HEK293T (cell line): Measurements from ENCODE around the gene BRICD5.

Source experiments
- CTCF ChIA-PET: fragments of 350-600 bp; formaldehyde crosslinking; extraction: SDS; loops from one replicate; lab custom pipeline; 2021; ENCODE audit warnings: antibody characterized with exemption, inconsistent platforms; lab: Yijun Ruan, JAX
- POLR2A ChIA-PET: fragments of 350-600 bp; formaldehyde crosslinking; extraction: SDS; loops from one replicate; lab custom pipeline; 2020; ENCODE audit warnings: antibody characterized with exemption, inconsistent platforms; lab: Yijun Ruan, JAX
- DNase-seq: peaks from one replicate; pipeline ENCODE4 v3.0.0; 2012; ENCODE audit warnings: mixed read lengths; ENCODE audit errors: extremely low spot score
- ARNT ChIP-seq: fragments of 450-650 bp; IDR thresholded peaks from 2 replicates; pipeline ENCODE4 v1.6.1; 2017; ENCODE audit warnings: mild to moderate bottlenecking
- BHLHE40 ChIP-seq: fragments of 450-650 bp; IDR thresholded peaks from 2 replicates; pipeline ENCODE4 v1.6.1; 2016; ENCODE audit warnings: mild to moderate bottlenecking, moderate library complexity, borderline replicate concordance
- CTBP1 ChIP-seq: fragments of 450-650 bp; IDR thresholded peaks from 2 replicates; pipeline ENCODE4 v1.6.1; 2016; ENCODE audit warnings: borderline replicate concordance
- ELF4 ChIP-seq: fragments of 450-650 bp; IDR thresholded peaks from 2 replicates; pipeline ENCODE4 v1.6.1; 2017; ENCODE audit warnings: antibody characterized with exemption
- FOXA1 ChIP-seq: fragments of 450-650 bp; IDR thresholded peaks from 2 replicates; pipeline ENCODE4 v1.6.1; 2016; ENCODE audit warnings: mild to moderate bottlenecking
- FOXK2 ChIP-seq: fragments of 450-650 bp; IDR thresholded peaks from 2 replicates; pipeline ENCODE4 v1.6.1; 2016; ENCODE audit warnings: mild to moderate bottlenecking
- FOXM1 ChIP-seq: fragments of 450-650 bp; IDR thresholded peaks from 2 replicates; pipeline ENCODE4 v1.6.1; 2017; ENCODE audit warnings: mild to moderate bottlenecking, borderline replicate concordance
- HDGF ChIP-seq: fragments of 450-650 bp; IDR thresholded peaks from 2 replicates; pipeline ENCODE4 v1.6.1; 2017; ENCODE audit warnings: antibody characterized with exemption, borderline replicate concordance
- L3MBTL2 ChIP-seq: fragments of 450-650 bp; conservative IDR thresholded peaks from 2 replicates; pipeline ENCODE4 v1.6.1; 2016; ENCODE audit warnings: mild to moderate bottlenecking
- LEF1 ChIP-seq: fragments of 450-650 bp; IDR thresholded peaks from 2 replicates; pipeline ENCODE4 v1.6.1; 2017; ENCODE audit warnings: mild to moderate bottlenecking, borderline replicate concordance
- NFRKB ChIP-seq: fragments of 450-650 bp; IDR thresholded peaks from 2 replicates; pipeline ENCODE4 v1.6.1; 2016; ENCODE audit warnings: mild to moderate bottlenecking, moderate library complexity
- PKNOX1 ChIP-seq: fragments of 450-650 bp; IDR thresholded peaks from 2 replicates; pipeline ENCODE4 v1.6.1; 2016
- SP1 ChIP-seq: fragments of 450-650 bp; IDR thresholded peaks from 2 replicates; pipeline ENCODE4 v1.6.1; 2017
- SUZ12 ChIP-seq: fragments of 450-650 bp; IDR thresholded peaks from 2 replicates; pipeline ENCODE4 v1.6.1; 2016; ENCODE audit warnings: mild to moderate bottlenecking
- TARDBP ChIP-seq: fragments of 450-650 bp; IDR thresholded peaks from 2 replicates; pipeline ENCODE4 v1.6.1; 2016
- ZNF384 ChIP-seq: fragments of 450-650 bp; IDR thresholded peaks from 2 replicates; pipeline ENCODE4 v1.6.1; 2016

BRICD5 gene

GRCh38 chr16:2183671-2184070, 27.0 kb downstream of the BRICD5 start:
- ChIA-PET CTCF (no interaction called here), POLR2A (no interaction called here)
- no peak for TF ChIP-seq FOXA1
- no peak for TF ChIP-seq ZNF384
- no peak for TF ChIP-seq TARDBP
- no peak for TF ChIP-seq FOXK2
- no peak for TF ChIP-seq ARNT
- DNase-seq, result no peak

- POLR2A ChIA-PET, result no interaction called here
- no peak for DNase-seq
- CTCF ChIA-PET, result no interaction called here
- TF ChIP-seq ELF4 (no peak), FOXM1 (no peak), FOXK2 (no peak), TARDBP (no peak), SUZ12 (no peak), NFRKB (no peak), FOXA1 (no peak), HDGF (no peak), ARNT (no peak), L3MBTL2 (no peak), ZNF384 (no peak), LEF1 (no peak), BHLHE40 (no peak), PKNOX1 (no peak), SP1 (no peak), CTBP1 (no peak)
These were observed 28.7 kb downstream of the BRICD5 start for GRCh38 chr16:2181952-2182351.

GRCh38 chr16:2180962-2181923, 29.4 kb downstream of the BRICD5 start:
- no peak for DNase-seq
- POLR2A ChIA-PET, result interaction anchor here (0.7 to 1.2 kb wide), 2 partner anchors 8 to 27 kb away, joined by 3 read pairs; no protein-coding TSS in a partner anchor
- no peak for TF ChIP-seq PKNOX1
- no peak for TF ChIP-seq FOXA1
- TF ChIP-seq FOXK2, result no peak
- TF ChIP-seq LEF1, result no peak
- no peak for TF ChIP-seq ELF4
- TF ChIP-seq HDGF, result no peak
- no peak for TF ChIP-seq BHLHE40
- TF ChIP-seq SUZ12, result no peak
- no peak for TF ChIP-seq ARNT
- TF ChIP-seq TARDBP, result no peak
- no peak for TF ChIP-seq ZNF384
- CTCF ChIA-PET, result no interaction called here

- TF ChIP-seq CTBP1 (no peak), HDGF (no peak), FOXK2 (no peak), TARDBP (no peak), ARNT (no peak), PKNOX1 (no peak), ZNF384 (no peak), FOXA1 (no peak), ELF4 (no peak), LEF1 (no peak)
- POLR2A ChIA-PET, result interaction anchor here (1.2 kb wide), 1 partner anchor 26 kb away, joined by 3 read pairs; no protein-coding TSS in a partner anchor
These were observed 30.2 kb downstream of the BRICD5 start for GRCh38 chr16:2180461-2180860.

GRCh38 chr16:2179576-2179975, 31.1 kb downstream of the BRICD5 start:
- no peak for DNase-seq
- POLR2A ChIA-PET, result no interaction called here
- TF ChIP-seq L3MBTL2, result no peak
- TF ChIP-seq SP1, result no peak
- TF ChIP-seq CTBP1, result no peak
- TF ChIP-seq SUZ12, result no peak
- TF ChIP-seq ARNT, result no peak
- TF ChIP-seq TARDBP, result no peak
- no peak for TF ChIP-seq ZNF384
- no peak for TF ChIP-seq LEF1
- no peak for TF ChIP-seq ELF4
- no peak for TF ChIP-seq FOXA1
- TF ChIP-seq FOXM1, result no peak
- TF ChIP-seq BHLHE40, result no peak
- TF ChIP-seq FOXK2, result no peak
- no peak for TF ChIP-seq NFRKB
- no peak for TF ChIP-seq HDGF
- CTCF ChIA-PET, result no interaction called here

More at GRCh38 chr16:2180461-2180860, 30.2 kb downstream of the BRICD5 start:
- CTCF ChIA-PET, result no interaction called here
- no peak for DNase-seq

- no peak for TF ChIP-seq FOXM1
- no peak for TF ChIP-seq TARDBP
- TF ChIP-seq HDGF, result no peak
- no peak for TF ChIP-seq NFRKB
- no peak for TF ChIP-seq FOXA1
- no peak for TF ChIP-seq L3MBTL2
- no peak for TF ChIP-seq SUZ12
- no peak for TF ChIP-seq SP1
- TF ChIP-seq LEF1, result no peak
- TF ChIP-seq ZNF384, result no peak
- TF ChIP-seq CTBP1, result no peak
- TF ChIP-seq ELF4, result no peak
- no peak for DNase-seq
- CTCF ChIA-PET, result no interaction called here
- POLR2A ChIA-PET, result no interaction called here
These were observed 31.6 kb downstream of the BRICD5 start for GRCh38 chr16:2179107-2179501.
